GM21723 (cell line): ENCODE results near the gene FRMD4A.
"Not testable (repeated sequence)": the region's sequence is repeated elsewhere in the genome, so short reads cannot be mapped to it uniquely, and the experiment has no call there.

Experiments used
- ATAC-seq: cut with Tn5 transposase; IDR thresholded peaks from one replicate; pipeline ENCODE4 v1.9.1; 2021; ENCODE audit warnings: mild to moderate bottlenecking, moderate library complexity; ENCODE audit not compliant: unreplicated experiment

The FRMD4A gene

GRCh38 chr10:13924040-13924725 lies 406.5 kb downstream of the FRMD4A start:
- no peak for ATAC-seq

- no peak for ATAC-seq
Observed at GRCh38 chr10:13922586-13922985, 408.1 kb downstream of the FRMD4A start.

GRCh38 chr10:13921941-13922340 lies 408.8 kb downstream of the FRMD4A start:
- no peak for ATAC-seq

- not testable (repeated sequence) for ATAC-seq
Observed at GRCh38 chr10:13921131-13921530, 409.6 kb downstream of the FRMD4A start.

- no peak for ATAC-seq
Observed at GRCh38 chr10:13920465-13920864, 410.3 kb downstream of the FRMD4A start.

- ATAC-seq, result no peak
Observed at GRCh38 chr10:13920031-13920430, 410.7 kb downstream of the FRMD4A start.

GRCh38 chr10:13917791-13918190 lies 412.9 kb downstream of the FRMD4A start:
- no peak for ATAC-seq

- ATAC-seq, result no peak
Observed at GRCh38 chr10:13916384-13916947, 414.3 kb downstream of the FRMD4A start.

- no peak for ATAC-seq
Observed at GRCh38 chr10:13915710-13916109, 415.0 kb downstream of the FRMD4A start.

GRCh38 chr10:13913897-13914296 lies 416.8 kb downstream of the FRMD4A start:
- ATAC-seq, result no peak

GRCh38 chr10:13911821-13912520 lies 418.8 kb downstream of the FRMD4A start:
- ATAC-seq, result no peak

- no peak for ATAC-seq
Observed at GRCh38 chr10:13909516-13910258, 421.0 kb downstream of the FRMD4A start.

- no peak for ATAC-seq
Observed at GRCh38 chr10:13908475-13908874, 422.2 kb downstream of the FRMD4A start.

GRCh38 chr10:13907570-13907969 lies 423.2 kb downstream of the FRMD4A start:
- ATAC-seq, result no peak

GRCh38 chr10:13905281-13905680 lies 425.4 kb downstream of the FRMD4A start:
- no peak for ATAC-seq

GRCh38 chr10:13904064-13904463 lies 426.7 kb downstream of the FRMD4A start:
- no peak for ATAC-seq

- ATAC-seq, result no peak
Observed at GRCh38 chr10:13902868-13903587, 427.7 kb downstream of the FRMD4A start.

- no peak for ATAC-seq
Observed at GRCh38 chr10:13899941-13900340, 430.8 kb downstream of the FRMD4A start.

- not testable (repeated sequence) for ATAC-seq
Observed at GRCh38 chr10:13896146-13896545, 434.6 kb downstream of the FRMD4A start.

- ATAC-seq, result no peak
Observed at GRCh38 chr10:13894412-13895093, 436.2 kb downstream of the FRMD4A start.
